ENCODE data around the gene ZNF441. TPM values are rescaled to one million over a fixed set of nuclear protein-coding genes. Genes with fewer than 3 reads are reported as not detected.

Gene ZNF441
- total RNA-seq, 1 experiment from 2014 or later: 0.85 TPM

GRCh38 chr19:11754663-11755062 lies 12.1 kb upstream of the ZNF441 start:
- Histone ChIP-seq H4K5ac (ENCODE audit: insufficient read length, low read depth, low read length) (no peak overlapping the region), H3T11ph (ENCODE audit: low read length) (no peak overlapping the region), H3K9ac (ENCODE audit: extremely low read depth, insufficient read length, low read length) (no peak overlapping the region), H2AFZ (ENCODE audit: low read length) (no peak overlapping the region), H3K79me2 (ENCODE audit: insufficient read depth, low read length) (no peaks in the 10 kb centered on the region), H2BK12ac (ENCODE audit: insufficient read length, low read depth, low read length) (no peak overlapping the region), H4K91ac (ENCODE audit: insufficient read length, low read depth, low read length) (no peak overlapping the region), H3K23ac (ENCODE audit: insufficient read length, low read depth, low read length) (no peak overlapping the region), H3K27me3 (ENCODE audit: insufficient read depth, low read length) (no peaks in the 10 kb centered on the region), H3K9me3 (ENCODE audit: control insufficient read depth, low read depth, low read length) (peaks cover 11% of the 10 kb centered on the region), H3K14ac (ENCODE audit: insufficient read depth, low read length) (no peak overlapping the region), H3K23me2 (ENCODE audit: insufficient read length, low read depth, low read length, poor library complexity, severe bottlenecking) (no peaks in the 10 kb centered on the region), H2BK120ac (ENCODE audit: low read depth, low read length, poor library complexity, severe bottlenecking) (no peak overlapping the region), H2BK15ac (ENCODE audit: low read depth, low read length) (no peak overlapping the region), H2AK5ac (ENCODE audit: insufficient read length, low read length) (no peak overlapping the region), H3K56ac (ENCODE audit: insufficient read length, low read depth, low read length) (no peak overlapping the region), H2BK20ac (ENCODE audit: low read depth, low read length, poor library complexity, severe bottlenecking) (no peak overlapping the region), H3K18ac (ENCODE audit: insufficient read length, low read depth, low read length) (no peak overlapping the region), H4K8ac (replicated peaks; ENCODE audit: insufficient read length, low read depth, low read length) (no peak overlapping the region), H4K20me1 (ENCODE audit: control insufficient read depth, insufficient read depth, insufficient read length) (no peaks in the 10 kb centered on the region), H3K79me1 (ENCODE audit: insufficient read depth, low read depth, low read length, poor library complexity, severe bottlenecking) (no peaks in the 10 kb centered on the region), H3K27ac (ENCODE audit: insufficient read length, low read depth, low read length) (no peak overlapping the region), H3K4me1 (ENCODE audit: insufficient read depth, low read length) (no peaks in the 10 kb centered on the region), H3K4me2 (ENCODE audit: insufficient read depth, insufficient read length, low read length) (no peak overlapping the region), H3K4ac (ENCODE audit: low read depth, low read length) (no peak overlapping the region), H2BK5ac (ENCODE audit: insufficient read length, low read length) (no peak overlapping the region)
- no peak overlapping the region for H3K27ac Mint-ChIP-seq
- H3K36me3 Mint-ChIP-seq (ENCODE audit: insufficient read depth in 1 of 3, low read depth in 3 of 3): peaks cover 0 to 4% (median 0%) of the 10 kb centered on the region in 3 experiments; a peak in 1 of 7 replicates
- no peaks in the 10 kb centered on the region for H3K4me1 Mint-ChIP-seq
- DNase-seq: no peak
- WGBS (ENCODE audit: extremely low coverage, insufficient read length, low lambda C conversion rate): no CpG with 5 or more reads among the region's 4 CpGs
- peaks cover 61 to 64% of the 10 kb centered on the region in 2 experiments for H3K9me3 Mint-ChIP-seq
- no peak for TF ChIP-seq CTCF (conservative IDR thresholded peaks at IDR 0.05)
- H3K4me3 Mint-ChIP-seq: no peak overlapping the region
- H3K27me3 Mint-ChIP-seq (ENCODE audit: low read depth): peaks cover 19% of the 10 kb centered on the region
